ENCODE measurements around the gene RSF1.

DNA sequence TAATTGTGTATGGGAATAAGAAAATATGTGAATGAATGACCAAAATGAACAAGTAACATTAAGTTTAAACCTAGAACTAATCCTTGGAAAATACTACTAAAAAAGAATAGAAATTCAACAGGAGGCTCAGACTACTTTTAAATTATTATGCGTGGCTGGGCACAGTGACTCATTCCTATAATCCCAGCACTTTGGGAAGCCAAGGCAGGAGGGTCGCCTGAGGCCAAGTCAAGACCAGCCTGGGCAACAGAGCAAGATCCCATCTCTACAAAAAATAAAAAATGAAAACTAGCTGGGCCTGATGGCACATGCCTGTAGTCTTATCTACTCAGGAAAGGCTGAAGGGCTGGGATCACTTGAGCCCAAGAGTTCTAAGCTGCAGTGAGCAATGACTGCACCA is 97.5 kb downstream of the RSF1 start:
- TF ChIP-seq, protein P1, sequence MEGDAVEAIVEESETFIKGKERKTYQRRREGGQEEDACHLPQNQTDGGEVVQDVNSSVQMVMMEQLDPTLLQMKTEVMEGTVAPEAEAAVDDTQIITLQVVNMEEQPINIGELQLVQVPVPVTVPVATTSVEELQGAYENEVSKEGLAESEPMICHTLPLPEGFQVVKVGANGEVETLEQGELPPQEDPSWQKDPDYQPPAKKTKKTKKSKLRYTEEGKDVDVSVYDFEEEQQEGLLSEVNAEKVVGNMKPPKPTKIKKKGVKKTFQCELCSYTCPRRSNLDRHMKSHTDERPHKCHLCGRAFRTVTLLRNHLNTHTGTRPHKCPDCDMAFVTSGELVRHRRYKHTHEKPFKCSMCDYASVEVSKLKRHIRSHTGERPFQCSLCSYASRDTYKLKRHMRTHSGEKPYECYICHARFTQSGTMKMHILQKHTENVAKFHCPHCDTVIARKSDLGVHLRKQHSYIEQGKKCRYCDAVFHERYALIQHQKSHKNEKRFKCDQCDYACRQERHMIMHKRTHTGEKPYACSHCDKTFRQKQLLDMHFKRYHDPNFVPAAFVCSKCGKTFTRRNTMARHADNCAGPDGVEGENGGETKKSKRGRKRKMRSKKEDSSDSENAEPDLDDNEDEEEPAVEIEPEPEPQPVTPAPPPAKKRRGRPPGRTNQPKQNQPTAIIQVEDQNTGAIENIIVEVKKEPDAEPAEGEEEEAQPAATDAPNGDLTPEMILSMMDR (IDR thresholded peaks at IDR 0.05; ENCODE audit: low read depth, low read length, missing input control) = no peak
- TF ChIP-seq, protein P2, sequence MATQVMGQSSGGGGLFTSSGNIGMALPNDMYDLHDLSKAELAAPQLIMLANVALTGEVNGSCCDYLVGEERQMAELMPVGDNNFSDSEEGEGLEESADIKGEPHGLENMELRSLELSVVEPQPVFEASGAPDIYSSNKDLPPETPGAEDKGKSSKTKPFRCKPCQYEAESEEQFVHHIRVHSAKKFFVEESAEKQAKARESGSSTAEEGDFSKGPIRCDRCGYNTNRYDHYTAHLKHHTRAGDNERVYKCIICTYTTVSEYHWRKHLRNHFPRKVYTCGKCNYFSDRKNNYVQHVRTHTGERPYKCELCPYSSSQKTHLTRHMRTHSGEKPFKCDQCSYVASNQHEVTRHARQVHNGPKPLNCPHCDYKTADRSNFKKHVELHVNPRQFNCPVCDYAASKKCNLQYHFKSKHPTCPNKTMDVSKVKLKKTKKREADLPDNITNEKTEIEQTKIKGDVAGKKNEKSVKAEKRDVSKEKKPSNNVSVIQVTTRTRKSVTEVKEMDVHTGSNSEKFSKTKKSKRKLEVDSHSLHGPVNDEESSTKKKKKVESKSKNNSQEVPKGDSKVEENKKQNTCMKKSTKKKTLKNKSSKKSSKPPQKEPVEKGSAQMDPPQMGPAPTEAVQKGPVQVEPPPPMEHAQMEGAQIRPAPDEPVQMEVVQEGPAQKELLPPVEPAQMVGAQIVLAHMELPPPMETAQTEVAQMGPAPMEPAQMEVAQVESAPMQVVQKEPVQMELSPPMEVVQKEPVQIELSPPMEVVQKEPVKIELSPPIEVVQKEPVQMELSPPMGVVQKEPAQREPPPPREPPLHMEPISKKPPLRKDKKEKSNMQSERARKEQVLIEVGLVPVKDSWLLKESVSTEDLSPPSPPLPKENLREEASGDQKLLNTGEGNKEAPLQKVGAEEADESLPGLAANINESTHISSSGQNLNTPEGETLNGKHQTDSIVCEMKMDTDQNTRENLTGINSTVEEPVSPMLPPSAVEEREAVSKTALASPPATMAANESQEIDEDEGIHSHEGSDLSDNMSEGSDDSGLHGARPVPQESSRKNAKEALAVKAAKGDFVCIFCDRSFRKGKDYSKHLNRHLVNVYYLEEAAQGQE (IDR thresholded peaks at IDR 0.05) = no peak
